Measurements from ENCODE around the gene RAP1B. TPM values are rescaled to one million over a fixed set of nuclear protein-coding genes. Genes with fewer than 3 reads are reported as not detected.

RAP1B gene
- total RNA-seq, 1 experiment from 2014 or later, result 86.9 TPM

- TF ChIP-seq ZNF532 (CRISPR knock-in tag; IDR thresholded peaks at IDR 0.05; ENCODE audit: borderline replicate concordance), result no peak
Observed at GRCh38 chr12:68641138-68641537, 30.4 kb downstream of the RAP1B start (continued).

- POLR2A ChIA-PET, result no interaction called here
- H3K9me3 Mint-ChIP-seq, result no peaks in the 10 kb centered on the region
- H3K4me3 Mint-ChIP-seq, result no peak overlapping the region
- peaks cover 7% of the 10 kb centered on the region; the same call in 1 of the 2 replicates for H3K36me3 Mint-ChIP-seq
- TF ChIP-seq ZNF219 (CRISPR knock-in tag; IDR thresholded peaks at IDR 0.05; ENCODE audit: borderline replicate concordance) (no peak), NFATC4 (CRISPR knock-in tag; IDR thresholded peaks at IDR 0.05) (no peak), RORB (CRISPR knock-in tag; IDR thresholded peaks at IDR 0.05) (no peak), NR1H2 (CRISPR knock-in tag; IDR thresholded peaks at IDR 0.05) (no peak), JUN (CRISPR knock-in tag; IDR thresholded peaks at IDR 0.05) (no peak), MAX (CRISPR knock-in tag; IDR thresholded peaks at IDR 0.05) (no peak), NR2C2 (CRISPR knock-in tag; IDR thresholded peaks at IDR 0.05) (no peak), ZBTB43 (CRISPR knock-in tag; IDR thresholded peaks at IDR 0.05) (no peak), AR (CRISPR knock-in tag; IDR thresholded peaks at IDR 0.05) (no peak), CDX4 (CRISPR knock-in tag; IDR thresholded peaks at IDR 0.05; ENCODE audit: borderline replicate concordance) (no peak), FOXJ3 (CRISPR knock-in tag; IDR thresholded peaks at IDR 0.05; ENCODE audit: borderline replicate concordance) (no peak), ZNF425 (CRISPR knock-in tag; conservative IDR thresholded peaks at IDR 0.05) (no peak)
- DNase-seq (ENCODE audit: low spot score), result no peak
- CTCF ChIA-PET, result no interaction called here
- H3K27ac Mint-ChIP-seq, result no peak overlapping the region
- no peaks in the 10 kb centered on the region for H3K27me3 Mint-ChIP-seq (ENCODE audit: low read depth)
- ATAC-seq, result no peak
- no peaks in the 10 kb centered on the region for H3K4me1 Mint-ChIP-seq
Observed at GRCh38 chr12:68646484-68646883, 35.8 kb downstream of the RAP1B start.
